Gastrocnemius medialis (tissue), 4 donors: ENCODE results near the gene GPC6.

Source experiments
- POLR2A ChIP-seq, 2 donors: fragments of 450-650 bp; IDR thresholded peaks; one replicate each; pipeline ENCODE4 v1.6.1; 2017; ENCODE audit warnings: antibody characterized with exemption in 2 of 2, mild to moderate bottlenecking in 2 of 2, moderate library complexity in 2 of 2
- TF ChIP-seq, protein P1 (sequence below), 5 experiments: fragments of 450-650 bp in 3 of 5; fragments of 200-600 bp in 2 of 5; sonication (generic) in 2 of 5; IDR thresholded peaks in 4 of 5; conservative IDR thresholded peaks in 1 of 5; 1 replicate in 4 of 5; 2 replicates in 1 of 5; pipeline ENCODE4 v1.5.1; 2016 to 2019; ENCODE audit warnings: antibody characterized with exemption in 5 of 5, mild to moderate bottlenecking in 3 of 5, moderate library complexity in 3 of 5

DNA sequence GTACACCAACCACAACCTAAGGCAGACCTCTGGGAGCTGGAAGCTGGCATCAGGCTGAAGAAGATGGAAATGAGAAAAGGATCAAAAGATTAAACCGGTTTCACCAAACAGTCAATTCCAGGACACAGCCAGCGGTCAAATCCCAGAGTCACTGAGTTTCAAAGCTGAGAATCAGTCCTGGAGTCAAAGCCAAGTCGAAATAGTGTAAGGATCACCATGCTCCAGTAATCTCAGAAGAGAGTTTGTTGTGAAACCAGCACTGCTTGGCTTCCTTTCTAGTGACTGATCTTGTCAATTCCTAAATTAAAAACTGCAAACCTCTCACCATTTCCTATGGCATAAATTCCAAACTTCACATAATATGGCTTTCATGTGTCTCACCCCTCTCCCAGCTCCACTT is 198.8 kb downstream of the GPC6 start:
- TF ChIP-seq, protein P1, sequence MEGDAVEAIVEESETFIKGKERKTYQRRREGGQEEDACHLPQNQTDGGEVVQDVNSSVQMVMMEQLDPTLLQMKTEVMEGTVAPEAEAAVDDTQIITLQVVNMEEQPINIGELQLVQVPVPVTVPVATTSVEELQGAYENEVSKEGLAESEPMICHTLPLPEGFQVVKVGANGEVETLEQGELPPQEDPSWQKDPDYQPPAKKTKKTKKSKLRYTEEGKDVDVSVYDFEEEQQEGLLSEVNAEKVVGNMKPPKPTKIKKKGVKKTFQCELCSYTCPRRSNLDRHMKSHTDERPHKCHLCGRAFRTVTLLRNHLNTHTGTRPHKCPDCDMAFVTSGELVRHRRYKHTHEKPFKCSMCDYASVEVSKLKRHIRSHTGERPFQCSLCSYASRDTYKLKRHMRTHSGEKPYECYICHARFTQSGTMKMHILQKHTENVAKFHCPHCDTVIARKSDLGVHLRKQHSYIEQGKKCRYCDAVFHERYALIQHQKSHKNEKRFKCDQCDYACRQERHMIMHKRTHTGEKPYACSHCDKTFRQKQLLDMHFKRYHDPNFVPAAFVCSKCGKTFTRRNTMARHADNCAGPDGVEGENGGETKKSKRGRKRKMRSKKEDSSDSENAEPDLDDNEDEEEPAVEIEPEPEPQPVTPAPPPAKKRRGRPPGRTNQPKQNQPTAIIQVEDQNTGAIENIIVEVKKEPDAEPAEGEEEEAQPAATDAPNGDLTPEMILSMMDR (IDR thresholded peaks at IDR 0.05 in 4 of 5, conservative IDR thresholded peaks at IDR 0.05 in 1 of 5): no peak
- no peak for TF ChIP-seq POLR2A (IDR thresholded peaks at IDR 0.05)
